ENCODE measurements around the gene ETF1.
"Not testable (repeated sequence)": the region's sequence is repeated elsewhere in the genome, so short reads cannot be mapped to it uniquely, and the experiment has no call there.

Gene ETF1

GRCh38 chr5:138490648-138491283 lies 52.3 kb downstream of the ETF1 start:
- no peak overlapping the region for H3K4me3 ChIP-seq (ENCODE audit: low read depth, low read length)

DNA sequence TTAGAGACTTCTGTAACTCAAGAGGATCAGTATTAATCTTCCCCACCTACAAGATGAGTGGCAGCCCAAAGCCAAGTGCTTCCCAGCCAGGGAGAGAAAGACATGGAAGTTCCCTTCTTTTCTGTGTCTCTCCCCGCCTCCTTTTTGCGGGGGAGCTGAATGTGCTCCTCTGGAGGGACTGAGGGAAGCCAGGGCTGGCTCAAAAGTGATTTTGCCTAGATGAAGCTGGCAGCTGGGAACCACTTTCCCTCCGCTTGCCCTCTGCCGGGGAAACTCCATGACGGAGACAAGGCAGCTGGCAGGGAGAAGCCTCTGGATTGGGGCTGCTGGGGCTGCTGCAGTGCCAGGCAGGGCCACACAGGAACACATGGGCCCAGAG lies 53.4 kb downstream of the ETF1 start:
- TF ChIP-seq, protein P1, sequence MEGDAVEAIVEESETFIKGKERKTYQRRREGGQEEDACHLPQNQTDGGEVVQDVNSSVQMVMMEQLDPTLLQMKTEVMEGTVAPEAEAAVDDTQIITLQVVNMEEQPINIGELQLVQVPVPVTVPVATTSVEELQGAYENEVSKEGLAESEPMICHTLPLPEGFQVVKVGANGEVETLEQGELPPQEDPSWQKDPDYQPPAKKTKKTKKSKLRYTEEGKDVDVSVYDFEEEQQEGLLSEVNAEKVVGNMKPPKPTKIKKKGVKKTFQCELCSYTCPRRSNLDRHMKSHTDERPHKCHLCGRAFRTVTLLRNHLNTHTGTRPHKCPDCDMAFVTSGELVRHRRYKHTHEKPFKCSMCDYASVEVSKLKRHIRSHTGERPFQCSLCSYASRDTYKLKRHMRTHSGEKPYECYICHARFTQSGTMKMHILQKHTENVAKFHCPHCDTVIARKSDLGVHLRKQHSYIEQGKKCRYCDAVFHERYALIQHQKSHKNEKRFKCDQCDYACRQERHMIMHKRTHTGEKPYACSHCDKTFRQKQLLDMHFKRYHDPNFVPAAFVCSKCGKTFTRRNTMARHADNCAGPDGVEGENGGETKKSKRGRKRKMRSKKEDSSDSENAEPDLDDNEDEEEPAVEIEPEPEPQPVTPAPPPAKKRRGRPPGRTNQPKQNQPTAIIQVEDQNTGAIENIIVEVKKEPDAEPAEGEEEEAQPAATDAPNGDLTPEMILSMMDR (conservative IDR thresholded peaks at IDR 0.05; ENCODE audit: low read depth, low read length) = no peak
- DNase-seq (ENCODE audit: low read depth) = no peak
- no peak overlapping the region for H3K4me3 ChIP-seq (ENCODE audit: low read depth, low read length)

More at GRCh38 chr5:138490648-138491283, 52.3 kb downstream of the ETF1 start:
- TF ChIP-seq, protein P1 (conservative IDR thresholded peaks at IDR 0.05; ENCODE audit: low read depth, low read length) = no peak
- no peak for DNase-seq (ENCODE audit: low read depth)

DNA sequence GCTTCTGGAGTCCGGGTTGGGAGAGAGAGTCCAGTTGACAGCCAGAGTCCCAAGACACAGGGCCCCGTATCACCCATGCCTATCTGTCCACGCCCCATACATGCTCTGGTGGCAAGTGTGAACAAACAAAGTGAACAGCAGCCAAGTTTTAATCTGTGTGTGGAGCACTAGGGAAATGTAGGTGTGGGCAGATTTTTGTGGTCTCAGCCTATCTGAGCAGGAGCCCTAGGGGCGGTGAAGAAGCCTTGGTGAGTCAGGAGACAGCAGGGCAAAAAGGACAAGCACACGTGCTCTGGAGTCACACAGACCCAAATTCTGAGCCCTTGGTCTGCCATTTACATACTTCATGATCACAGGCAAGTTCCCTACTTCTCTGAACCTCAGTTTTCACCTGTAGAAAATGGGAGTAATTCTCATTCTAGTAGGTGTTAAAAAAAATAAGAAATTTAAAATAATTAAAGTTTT lies 54.5 kb downstream of the ETF1 start:
- DNase-seq (ENCODE audit: low read depth) = peak; percentile 65
- TF ChIP-seq, protein P1 (conservative IDR thresholded peaks at IDR 0.05; ENCODE audit: low read depth, low read length) = no peak
- H3K4me3 ChIP-seq (ENCODE audit: low read depth, low read length) = no peak overlapping the region

DNA sequence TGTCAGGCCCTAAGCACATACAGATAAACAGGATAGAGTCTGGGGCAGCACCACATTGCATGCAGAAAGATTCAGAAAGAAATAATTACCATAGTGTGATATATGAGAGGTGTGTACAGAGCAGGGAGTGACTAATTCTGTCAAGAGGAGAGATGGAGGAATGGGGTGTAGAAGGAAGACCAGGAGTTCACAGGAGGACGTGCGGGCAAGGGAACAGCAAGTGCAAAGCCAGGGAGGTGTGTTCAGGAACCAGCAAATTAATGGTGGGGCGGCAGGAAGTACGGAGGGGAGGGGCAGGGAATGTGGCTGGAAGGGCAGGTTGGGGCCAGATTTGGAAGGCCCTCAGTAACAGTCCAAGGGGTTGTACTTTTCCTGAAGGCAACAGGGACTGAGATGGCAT lies 60.4 kb downstream of the ETF1 start:
- no peak overlapping the region for H3K4me3 ChIP-seq (ENCODE audit: low read depth, low read length)
- TF ChIP-seq, protein P1 (conservative IDR thresholded peaks at IDR 0.05; ENCODE audit: low read depth, low read length) = no peak
- no peak for DNase-seq (ENCODE audit: low read depth)

DNA sequence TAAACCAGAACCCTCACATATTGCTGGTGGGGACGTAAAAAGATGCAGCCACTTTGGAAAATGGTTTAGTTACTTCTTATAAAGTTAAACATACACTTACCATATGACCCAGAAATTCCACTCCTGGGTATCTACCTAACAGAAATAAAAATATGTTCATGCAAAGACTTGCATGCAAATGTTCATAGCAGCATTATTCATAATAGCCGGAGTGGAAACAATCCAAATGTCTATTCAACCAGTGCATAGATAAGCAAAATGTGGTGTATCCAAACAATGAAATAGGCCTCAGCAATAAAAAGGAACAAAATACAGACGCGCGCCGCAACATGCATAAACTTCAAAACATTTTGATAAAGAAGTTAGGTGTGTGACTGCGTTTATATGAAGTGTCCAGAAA lies 66.1 kb downstream of the ETF1 start:
- H3K4me3 ChIP-seq (ENCODE audit: low read depth, low read length) = no peak overlapping the region
- TF ChIP-seq, protein P1 (conservative IDR thresholded peaks at IDR 0.05; ENCODE audit: low read depth, low read length) = no peak
- no peak for DNase-seq (ENCODE audit: low read depth)

DNA sequence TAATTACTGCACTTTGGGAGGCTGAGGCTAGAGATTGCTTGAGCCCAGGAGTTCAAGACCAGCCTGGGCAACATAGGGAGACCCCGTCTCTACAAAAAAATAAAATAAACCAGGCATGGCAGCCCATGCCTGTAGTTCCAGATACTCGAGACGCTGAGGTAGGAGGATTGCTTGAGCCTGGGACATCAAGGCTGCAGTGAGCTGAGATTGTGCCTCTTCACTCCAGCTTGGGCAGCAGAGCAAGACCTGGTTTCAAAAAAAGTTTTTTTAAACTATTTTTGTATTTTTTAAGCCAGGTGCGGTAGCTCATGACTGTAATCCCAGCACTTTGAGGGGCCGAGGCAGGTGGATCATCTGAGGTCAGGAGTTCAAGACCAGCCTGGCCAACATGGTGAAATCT lies 69.9 kb downstream of the ETF1 start:
- not testable (repeated sequence) for H3K4me3 ChIP-seq (ENCODE audit: low read depth, low read length); DNase-seq (ENCODE audit: low read depth)

GRCh38 chr5:138472353-138472752 lies 70.7 kb downstream of the ETF1 start:
- DNase-seq (ENCODE audit: low read depth) = no peak
- TF ChIP-seq, protein P1 (conservative IDR thresholded peaks at IDR 0.05; ENCODE audit: low read depth, low read length) = no peak
- no peak overlapping the region for H3K4me3 ChIP-seq (ENCODE audit: low read depth, low read length)
